Neural progenitor cell (in vitro differentiated cells): ENCODE results near the gene GSDME.

Experiments used
- EZH2 ChIP-seq: fragments of 200-600 bp; sonication (generic); IDR thresholded peaks from 2 replicates; pipeline ENCODE4 v1.6.1; 2017; ENCODE audit warnings: antibody characterized with exemption, mild to moderate bottlenecking, moderate library complexity
- EZH2phosphoT487 ChIP-seq: fragments of 200-600 bp; sonication (generic); IDR thresholded peaks from 2 replicates; pipeline ENCODE4 v1.6.1; 2017; ENCODE audit warnings: antibody characterized with exemption
- TF ChIP-seq, protein P1 (sequence below): fragments of 200-600 bp; sonication (generic); IDR thresholded peaks from 2 replicates; pipeline ENCODE4 v1.5.1; 2017; ENCODE audit warnings: antibody characterized with exemption, mild to moderate bottlenecking

- TF ChIP-seq, protein P1, sequence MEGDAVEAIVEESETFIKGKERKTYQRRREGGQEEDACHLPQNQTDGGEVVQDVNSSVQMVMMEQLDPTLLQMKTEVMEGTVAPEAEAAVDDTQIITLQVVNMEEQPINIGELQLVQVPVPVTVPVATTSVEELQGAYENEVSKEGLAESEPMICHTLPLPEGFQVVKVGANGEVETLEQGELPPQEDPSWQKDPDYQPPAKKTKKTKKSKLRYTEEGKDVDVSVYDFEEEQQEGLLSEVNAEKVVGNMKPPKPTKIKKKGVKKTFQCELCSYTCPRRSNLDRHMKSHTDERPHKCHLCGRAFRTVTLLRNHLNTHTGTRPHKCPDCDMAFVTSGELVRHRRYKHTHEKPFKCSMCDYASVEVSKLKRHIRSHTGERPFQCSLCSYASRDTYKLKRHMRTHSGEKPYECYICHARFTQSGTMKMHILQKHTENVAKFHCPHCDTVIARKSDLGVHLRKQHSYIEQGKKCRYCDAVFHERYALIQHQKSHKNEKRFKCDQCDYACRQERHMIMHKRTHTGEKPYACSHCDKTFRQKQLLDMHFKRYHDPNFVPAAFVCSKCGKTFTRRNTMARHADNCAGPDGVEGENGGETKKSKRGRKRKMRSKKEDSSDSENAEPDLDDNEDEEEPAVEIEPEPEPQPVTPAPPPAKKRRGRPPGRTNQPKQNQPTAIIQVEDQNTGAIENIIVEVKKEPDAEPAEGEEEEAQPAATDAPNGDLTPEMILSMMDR = no peak
- TF ChIP-seq EZH2 (no peak), EZH2phosphoT487 (no peak)
Observed at GRCh38 chr7:24709585-24710360, 47.5 kb downstream of the GSDME start.
